Measurements from ENCODE around the gene FEN1. TPM values are rescaled to one million over a fixed set of nuclear protein-coding genes. Genes with fewer than 3 reads are reported as not detected.
A peak's percentile ranks its signal among the peaks of the same experiment; 100 is the strongest.

Gene FEN1
- total and polyA plus RNA-seq, 2 of the 13 experiments (the other 11 are each of a cell fraction or from before 2014, with no cell fraction given), result 12.4 to 102 TPM

DNA sequence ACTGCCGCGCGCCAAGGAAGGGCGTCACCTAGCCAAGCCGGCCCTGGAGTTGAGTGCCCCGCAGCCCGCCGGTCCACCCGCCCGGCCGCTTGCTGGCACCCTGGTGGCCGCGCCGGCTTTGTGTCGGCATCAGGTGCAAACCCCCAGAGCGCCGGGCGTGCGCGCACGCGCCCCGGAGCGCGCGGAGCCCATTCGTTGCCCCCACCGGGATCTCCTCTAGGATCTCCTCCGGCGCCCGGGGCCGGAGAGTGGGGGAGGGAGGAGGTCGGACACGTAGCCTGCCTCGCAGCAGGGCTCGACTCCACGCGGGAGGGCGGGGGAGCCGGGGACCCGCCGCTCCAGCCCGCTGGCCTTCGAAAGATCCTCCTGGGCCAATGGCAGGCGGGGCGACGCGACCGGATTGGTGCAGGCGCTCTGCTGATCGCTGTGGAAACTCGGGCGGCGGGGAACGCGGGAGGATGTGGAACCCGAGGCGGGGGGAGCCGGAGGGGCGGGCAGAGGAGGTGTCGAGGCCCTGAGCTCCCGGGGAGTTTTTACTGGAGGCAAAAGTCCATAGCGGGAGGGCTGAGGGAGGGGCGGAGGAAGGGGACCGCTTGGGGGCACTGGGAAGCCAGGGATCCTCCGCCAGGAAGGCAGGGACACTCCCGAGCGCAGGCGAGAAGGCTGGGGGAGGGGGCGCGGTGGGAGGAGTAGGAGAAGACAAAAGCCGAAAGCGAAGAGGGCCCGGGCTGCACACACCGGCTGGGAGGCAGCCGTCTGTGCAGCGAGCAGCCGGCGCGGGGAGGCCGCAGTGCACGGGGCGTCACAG, 35.1 kb downstream of the FEN1 start, which contains the start of gene FADS2 (continued):
- no peak for TF ChIP-seq ZNF280D (CRISPR knock-in tag; IDR thresholded peaks at IDR 0.05)
- TF ChIP-seq HNRNPL (IDR thresholded peaks at IDR 0.05; ENCODE audit: low read depth, low read length), result no peak
- TF ChIP-seq MTA3 (CRISPR knock-in tag; IDR thresholded peaks at IDR 0.05), result no peak
- TF ChIP-seq JUN (CRISPR knock-in tag; IDR thresholded peaks at IDR 0.05), result no peak
- no peak for TF ChIP-seq ISX (CRISPR knock-in tag; conservative IDR thresholded peaks at IDR 0.05)
- no peak for TF ChIP-seq ZNF407 (CRISPR knock-in tag; IDR thresholded peaks at IDR 0.05; ENCODE audit: not compliant biosample characterization)
- no peak for TF ChIP-seq U2AF1 (optimal IDR thresholded peaks at IDR 0.05; ENCODE audit: low read depth, low read length)
- peak; percentile 77; the same call in 1 of the 2 replicates for TF ChIP-seq REPIN1 (CRISPR knock-in tag; IDR thresholded peaks at IDR 0.05; ENCODE audit: borderline replicate concordance, low read depth)
- TF ChIP-seq IKZF1 (IDR thresholded peaks at IDR 0.05), result no peak
- no peak for TF ChIP-seq CC2D1A (CRISPR knock-in tag; IDR thresholded peaks at IDR 0.05)
- TF ChIP-seq ATF1 (CRISPR knock-in tag; IDR thresholded peaks at IDR 0.05), result no peak
- no peak for TF ChIP-seq CBFB (CRISPR knock-in tag; IDR thresholded peaks at IDR 0.05)
- TF ChIP-seq, protein P1, sequence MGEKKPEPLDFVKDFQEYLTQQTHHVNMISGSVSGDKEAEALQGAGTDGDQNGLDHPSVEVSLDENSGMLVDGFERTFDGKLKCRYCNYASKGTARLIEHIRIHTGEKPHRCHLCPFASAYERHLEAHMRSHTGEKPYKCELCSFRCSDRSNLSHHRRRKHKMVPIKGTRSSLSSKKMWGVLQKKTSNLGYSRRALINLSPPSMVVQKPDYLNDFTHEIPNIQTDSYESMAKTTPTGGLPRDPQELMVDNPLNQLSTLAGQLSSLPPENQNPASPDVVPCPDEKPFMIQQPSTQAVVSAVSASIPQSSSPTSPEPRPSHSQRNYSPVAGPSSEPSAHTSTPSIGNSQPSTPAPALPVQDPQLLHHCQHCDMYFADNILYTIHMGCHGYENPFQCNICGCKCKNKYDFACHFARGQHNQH (CRISPR knock-in tag; IDR thresholded peaks at IDR 0.05), result no peak
- no peak for TF ChIP-seq ZNF740 (CRISPR knock-in tag; IDR thresholded peaks at IDR 0.05)
- TF ChIP-seq ZNF564 (CRISPR knock-in tag; IDR thresholded peaks at IDR 0.05), result no peak
- TF ChIP-seq ZNF549 (CRISPR knock-in tag; IDR thresholded peaks at IDR 0.05), result no peak
- TF ChIP-seq SCMH1 (CRISPR knock-in tag; IDR thresholded peaks at IDR 0.05; ENCODE audit: borderline replicate concordance), result no peak
